Smooth muscle cell (in vitro differentiated cells): ENCODE data around the gene TTLL10. TPM values are rescaled to one million over a fixed set of nuclear protein-coding genes. Genes with fewer than 3 reads are reported as not detected.

Experiments
- DNase-seq: peaks from one replicate; lab custom pipeline; 2025; ENCODE audit not compliant: unreplicated experiment; lab: John Stamatoyannopoulos, UW
- H2AFZ ChIP-seq: fragments of 200-600 bp; sonication (generic); 2 replicates; pipeline ENCODE4 v1.6.0; 2016; ENCODE audit warnings: antibody characterized with exemption, low read depth, mild to moderate bottlenecking
- H3F3A ChIP-seq: fragments of 200-600 bp; sonication (generic); 2 replicates; pipeline ENCODE4 v1.6.0; 2017; ENCODE audit warnings: antibody characterized with exemption, low read depth
- H3K27ac ChIP-seq: fragments of 200-600 bp; sonication (generic); 2 replicates; pipeline ENCODE4 v1.5.1; 2016; ENCODE audit warnings: low read depth, mild to moderate bottlenecking
- H3K27me3 ChIP-seq: fragments of 200-600 bp; sonication (generic); 2 replicates; pipeline ENCODE4 v1.6.1; 2016; ENCODE audit warnings: low read depth, mild to moderate bottlenecking
- H3K36me3 ChIP-seq: fragments of 200-600 bp; sonication (generic); 2 replicates; pipeline ENCODE4 v1.5.1; 2016; ENCODE audit warnings: low read depth
- H3K4me1 ChIP-seq: fragments of 200-600 bp; sonication (generic); 2 replicates; pipeline ENCODE4 v1.5.1; 2016; ENCODE audit warnings: low read depth
- H3K4me2 ChIP-seq: fragments of 200-600 bp; sonication (generic); 2 replicates; pipeline ENCODE4 v1.6.0; 2016; ENCODE audit warnings: mild to moderate bottlenecking
- H3K4me3 ChIP-seq: fragments of 200-600 bp; sonication (generic); 2 replicates; pipeline ENCODE4 v1.5.1; 2016; ENCODE audit warnings: mild to moderate bottlenecking
- H3K79me2 ChIP-seq: fragments of 200-600 bp; sonication (generic); 2 replicates; pipeline ENCODE4 v1.6.0; 2016; ENCODE audit warnings: low read depth, mild to moderate bottlenecking
- H3K9ac ChIP-seq: fragments of 200-600 bp; sonication (generic); 2 replicates; pipeline ENCODE4 v1.6.0; 2016; ENCODE audit warnings: low read depth
- H3K9me3 ChIP-seq: fragments of 200-600 bp; sonication (generic); replicated peaks from 2 replicates; pipeline ENCODE4 v1.5.1; 2016; ENCODE audit warnings: low read depth
- H4K20me1 ChIP-seq: fragments of 200-600 bp; sonication (generic); 2 replicates; pipeline ENCODE4 v1.6.0; 2016; ENCODE audit warnings: low read depth
- CTCF ChIP-seq: fragments of 200-600 bp; sonication (generic); IDR thresholded peaks from 2 replicates; pipeline ENCODE4 v1.5.1; 2017; ENCODE audit warnings: borderline replicate concordance, mild to moderate bottlenecking, antibody characterized with exemption; ENCODE audit not compliant: insufficient read depth, poor library complexity, severe bottlenecking
- WGBS: methylation state at CpG from one replicate; pipeline ENCODE4 v1.1.7; 2016; ENCODE audit warnings: low lambda C conversion rate; 5-methylcytosine and 5-hydroxymethylcytosine counted together
- polyA plus RNA-seq: library from polyadenylated mRNA; unstranded; fragments of >200 nt; fragmentation: Nextera tagmentation; extraction: Ambion mirVana; gene quantifications from 2 replicates; pipeline ENCODE4 v1.2.1, GENCODE V29; 2016
- total RNA-seq: library from RNA; depleted of rRNA; stranded (reverse); fragments of >200 nt; gene quantifications from 2 replicates; pipeline ENCODE4 v1.2.3, GENCODE V29; 2014

The TTLL10 gene
- total and polyA plus RNA-seq, 2 experiments from 2014 or later: not detected

DNA sequence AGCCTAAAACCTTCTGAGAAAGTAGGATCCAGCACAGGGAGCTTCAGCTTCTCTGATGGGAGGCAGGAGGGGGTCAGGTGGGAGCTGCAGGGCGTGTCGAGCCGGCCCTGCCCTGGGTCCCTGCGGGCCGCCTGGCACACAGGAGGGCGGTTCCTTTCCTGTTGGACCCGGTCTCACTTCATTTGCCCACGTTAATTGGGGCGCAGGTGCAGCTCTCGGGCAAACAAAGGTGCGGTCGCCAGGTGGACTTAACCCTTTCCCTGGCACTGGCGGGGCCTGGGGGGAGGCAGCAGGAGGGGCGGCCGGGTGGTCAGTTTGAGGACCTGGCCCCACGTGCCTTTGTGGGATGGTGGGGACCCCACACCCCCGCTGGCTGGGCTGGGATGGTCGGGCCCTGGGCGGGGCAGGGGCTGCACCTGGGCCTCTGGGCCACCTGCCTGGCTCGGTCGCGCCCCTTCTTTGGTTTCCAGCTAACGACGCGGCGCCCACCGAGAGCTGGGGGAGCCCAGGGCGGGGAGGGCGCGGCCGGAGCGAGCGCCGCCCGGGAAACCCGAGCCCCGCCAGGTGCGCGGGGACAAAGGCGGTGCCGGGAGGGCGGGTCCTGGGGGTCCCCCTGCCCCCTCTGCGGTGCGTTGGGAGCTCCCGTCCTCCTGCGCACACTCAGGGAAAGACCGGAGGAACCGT is 37.0 kb upstream of the TTLL10 start:
- H3K27me3 ChIP-seq: peaks cover 14% of the 10 kb centered on the region
- no peak overlapping the region for H3K4me2 ChIP-seq
- no peak overlapping the region for H3K9ac ChIP-seq
- no peaks in the 10 kb centered on the region for H3K79me2 ChIP-seq
- no peaks in the 10 kb centered on the region for H4K20me1 ChIP-seq
- H2AFZ ChIP-seq: no peak overlapping the region
- no peak overlapping the region for H3K27ac ChIP-seq
- no peaks in the 10 kb centered on the region for H3F3A ChIP-seq
- H3K4me3 ChIP-seq: no peak overlapping the region
- peaks cover 6% of the 10 kb centered on the region for H3K4me1 ChIP-seq
- H3K36me3 ChIP-seq: no peaks in the 10 kb centered on the region
- 61% methylated on average over 21 of the region's 48 CpGs for WGBS
- DNase-seq: no peak
- H3K9me3 ChIP-seq: no peaks in the 10 kb centered on the region
- no peak for TF ChIP-seq CTCF

DNA sequence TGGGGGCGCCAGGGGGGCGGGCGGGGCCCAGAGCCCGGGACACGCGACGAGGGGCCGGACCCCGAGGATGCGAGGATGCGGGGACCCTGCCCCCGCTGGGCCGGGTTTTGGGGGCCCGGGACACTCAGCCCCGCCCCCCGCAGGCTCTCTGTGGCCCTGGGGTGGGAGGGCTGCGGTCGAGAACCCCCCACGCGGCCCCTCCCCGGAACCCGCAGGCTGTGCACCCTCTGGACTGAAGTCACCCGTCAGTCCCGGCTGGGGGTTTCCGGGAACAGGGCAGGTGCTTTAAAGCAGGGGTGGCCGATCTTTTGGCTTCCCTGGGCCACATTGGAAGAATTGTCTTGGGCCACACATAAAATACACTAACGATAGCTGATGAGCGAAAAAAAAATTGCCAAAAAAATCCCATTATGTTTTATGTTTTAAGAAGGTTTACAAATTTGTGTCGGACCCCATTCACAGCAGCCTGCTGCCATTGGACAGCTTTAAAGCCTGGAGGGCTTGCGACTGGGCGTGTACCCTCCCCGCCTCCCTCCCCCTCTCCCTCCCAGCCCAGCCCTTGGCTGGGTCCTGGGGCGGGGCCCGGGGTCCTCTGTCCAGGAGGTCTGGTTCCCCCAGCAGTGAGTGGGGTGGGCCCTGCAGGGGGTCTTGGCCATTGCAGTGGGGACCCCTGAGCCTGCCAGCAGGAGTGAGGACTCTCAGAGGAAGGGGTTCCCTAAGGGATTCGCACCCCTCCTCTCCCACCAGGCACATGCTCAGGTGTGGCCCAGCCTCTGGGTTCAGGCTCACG is 36.2 kb upstream of the TTLL10 start:
- 58% methylated on average over 16 of the region's 36 CpGs for WGBS
- Histone ChIP-seq H3K79me2 (no peaks in the 10 kb centered on the region), H3K4me2 (no peak overlapping the region), H3F3A (no peaks in the 10 kb centered on the region), H3K4me3 (no peak overlapping the region), H3K9ac (no peak overlapping the region), H2AFZ (no peak overlapping the region), H3K27me3 (peaks cover 14% of the 10 kb centered on the region), H3K9me3 (no peaks in the 10 kb centered on the region), H3K27ac (no peak overlapping the region), H3K4me1 (peaks cover 6% of the 10 kb centered on the region), H3K36me3 (no peaks in the 10 kb centered on the region), H4K20me1 (no peaks in the 10 kb centered on the region)
- no peak for TF ChIP-seq CTCF
- no peak for DNase-seq

DNA sequence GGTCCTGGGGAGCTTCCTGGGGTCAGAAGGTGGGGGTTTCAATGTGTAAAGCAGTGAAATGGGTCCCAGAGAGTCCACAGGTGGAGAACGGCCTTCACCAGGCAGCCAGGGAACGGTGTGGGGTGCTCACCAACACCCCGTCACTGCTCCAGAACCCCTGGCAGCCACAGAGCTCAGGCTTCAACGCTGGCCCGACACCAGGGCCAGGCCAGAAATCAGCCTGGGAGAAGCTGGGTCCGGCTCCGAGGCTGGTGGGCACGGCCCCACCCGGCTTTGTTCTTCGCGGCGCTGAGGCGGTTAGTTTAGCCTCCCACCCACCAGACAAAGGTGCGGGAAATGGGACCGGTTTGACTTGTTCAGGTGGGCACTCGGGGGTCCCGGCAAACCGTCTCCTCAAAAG is 33.0 kb upstream of the TTLL10 start:
- Histone ChIP-seq H3K9me3 (no peaks in the 10 kb centered on the region), H3K9ac (no peak overlapping the region)

More for the DNA sequence above, 33.0 kb upstream of the TTLL10 start:
- no peak for TF ChIP-seq CTCF
- H3F3A ChIP-seq: no peaks in the 10 kb centered on the region
- no peaks in the 10 kb centered on the region for H3K36me3 ChIP-seq
- no peaks in the 10 kb centered on the region for H3K79me2 ChIP-seq
- no peaks in the 10 kb centered on the region for H4K20me1 ChIP-seq
- DNase-seq: no peak
- no peak overlapping the region for H3K27ac ChIP-seq
- H3K4me2 ChIP-seq: no peak overlapping the region
- 85% methylated on average over 15 of the region's 18 CpGs for WGBS
- peaks cover 6% of the 10 kb centered on the region for H3K4me1 ChIP-seq
- no peak overlapping the region for H3K4me3 ChIP-seq
- H3K27me3 ChIP-seq: peaks cover 14% of the 10 kb centered on the region
- H2AFZ ChIP-seq: no peak overlapping the region
